ENCODE measurements around the gene EIF5AL1. TPM values are rescaled to one million over a fixed set of nuclear protein-coding genes. Genes with fewer than 3 reads are reported as not detected.

The EIF5AL1 gene
- under 0.01 and 0.49 TPM in 2 replicates for total RNA-seq

DNA sequence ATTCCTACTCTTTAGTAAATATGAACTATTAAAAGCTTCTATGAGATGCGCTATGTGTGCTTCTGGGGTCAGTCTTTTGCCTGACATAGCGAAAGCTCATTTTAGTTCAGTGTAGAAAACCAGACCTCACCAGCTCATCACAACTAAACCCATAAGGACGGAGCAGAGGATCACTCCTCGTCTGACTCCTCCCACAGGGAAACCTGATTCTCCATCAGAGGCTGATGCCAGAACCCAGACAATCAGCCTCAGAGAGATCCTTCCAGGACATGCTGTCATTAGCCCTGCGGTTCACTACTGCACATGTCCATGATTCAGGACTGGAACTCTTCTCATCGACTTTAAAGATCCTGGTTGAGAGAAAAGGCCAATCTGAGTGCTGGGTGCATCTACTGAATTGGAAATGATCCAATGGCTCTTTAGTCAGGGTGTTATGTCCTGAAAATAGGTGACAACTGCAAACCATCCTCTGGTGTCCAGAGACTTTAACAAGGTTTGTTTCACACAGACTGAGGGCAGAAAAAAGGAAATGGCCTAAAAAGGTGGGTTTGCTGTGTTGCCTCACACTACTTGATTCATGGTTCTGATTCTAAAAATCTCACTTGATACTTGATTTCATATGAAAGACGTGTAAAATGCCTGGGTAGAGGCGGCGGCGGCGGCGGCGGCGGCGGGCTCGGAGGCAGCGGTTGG, at the start of gene EIF5AL1:
TSS of gene EIF5AL1 (plus strand) at position 643 of the 693 bp plus-strand sequence. CDS start 117 bp downstream, outside the sequence.

GRCh38 chr10:79560160-79560709, 47.9 kb downstream of the EIF5AL1 start, which contains the start of gene SFTPA2:
SFTPA2 (minus strand) TSS chr10:79560407; CDS start chr10:79559483, 924 bp downstream.

Other genes with a start within 250 kb of the EIF5AL1 start
- 33.6 and 67.0 TPM in 2 replicates for gene PPIF, start 165.1 kb upstream of the EIF5AL1 start, total RNA-seq
- 10.3 and 19.3 TPM in 2 replicates for gene ZCCHC24, start 66.9 kb upstream of the EIF5AL1 start, total RNA-seq
- gene SFTPA2, start 47.9 kb downstream of the EIF5AL1 start, total RNA-seq: not detected in 2 replicates
- not detected in 2 replicates for gene SFTPA1, start 98.4 kb downstream of the EIF5AL1 start, total RNA-seq
- 0.49 and 0.63 TPM in 2 replicates for gene NUTM2B, start 190.7 kb downstream of the EIF5AL1 start, total RNA-seq